Measurements from ENCODE around the gene TSSC4.

TSSC4 gene

GRCh38 chr11:2437516-2437915, 37.0 kb downstream of the TSSC4 start:
- Histone ChIP-seq H3K27me3 (ENCODE audit: insufficient read depth, low read length) (peaks cover 48% of the 10 kb centered on the region), H3K36me3 (ENCODE audit: insufficient read depth, low read length) (no peaks in the 10 kb centered on the region), H3K4me1 (ENCODE audit: control insufficient read depth, insufficient read depth, low read length, unreplicated experiment) (no peaks in the 10 kb centered on the region), H2AFZ (ENCODE audit: low read length, unreplicated experiment) (no peak overlapping the region), H3K79me2 (ENCODE audit: control insufficient read depth, insufficient read depth, low read length, unreplicated experiment) (no peaks in the 10 kb centered on the region), H3K4me3 (ENCODE audit: low read depth, low read length) (no peak overlapping the region), H3K27ac (ENCODE audit: low read depth, low read length) (no peak overlapping the region)

DNA sequence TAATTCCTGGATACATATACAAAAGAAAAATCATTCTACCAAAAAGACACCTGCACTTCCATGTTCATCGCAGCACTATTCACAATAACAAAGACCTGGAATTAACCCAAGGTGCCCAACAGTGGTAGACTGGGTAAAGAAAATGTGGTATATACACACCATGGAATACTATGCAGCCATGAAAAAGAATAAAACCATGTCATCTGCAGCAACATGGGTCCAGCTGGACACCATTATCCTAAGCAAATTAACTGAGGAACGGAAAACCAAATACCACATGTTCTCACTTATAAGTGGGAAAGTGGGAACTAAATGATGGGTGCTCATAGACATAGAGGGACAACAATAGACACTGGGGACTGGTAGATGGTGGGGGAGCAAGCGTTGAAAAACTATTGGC, 39.3 kb downstream of the TSSC4 start:
- Histone ChIP-seq H3K79me2 (ENCODE audit: control insufficient read depth, insufficient read depth, low read length, unreplicated experiment) (no peaks in the 10 kb centered on the region), H3K4me3 (ENCODE audit: low read depth, low read length) (no peak overlapping the region), H3K36me3 (ENCODE audit: insufficient read depth, low read length) (no peaks in the 10 kb centered on the region), H3K4me1 (ENCODE audit: control insufficient read depth, insufficient read depth, low read length, unreplicated experiment) (no peaks in the 10 kb centered on the region), H3K27ac (ENCODE audit: low read depth, low read length) (no peak overlapping the region), H2AFZ (ENCODE audit: low read length, unreplicated experiment) (no peak overlapping the region), H3K27me3 (ENCODE audit: insufficient read depth, low read length) (peaks cover 66% of the 10 kb centered on the region)

DNA sequence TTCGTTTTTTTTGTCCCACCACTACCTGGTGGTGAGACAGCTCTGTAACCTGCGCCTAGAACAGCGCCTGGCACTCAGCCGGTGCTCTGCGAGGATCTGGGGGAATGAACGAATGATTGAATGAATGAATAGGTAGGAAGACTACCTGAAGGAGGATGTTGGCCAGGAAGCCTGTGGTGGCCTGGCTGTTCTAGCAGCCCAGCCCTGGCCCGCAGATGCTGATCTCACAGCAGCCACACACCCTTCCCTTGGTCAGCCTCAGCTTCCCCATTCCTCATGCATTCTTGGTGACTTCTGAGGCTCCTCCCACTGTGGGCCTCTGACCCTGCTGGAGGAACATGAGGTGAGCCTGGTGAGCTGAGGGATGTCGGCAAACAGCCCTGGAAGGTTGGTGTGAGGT, 40.1 kb downstream of the TSSC4 start:
- peaks cover 70% of the 10 kb centered on the region for H3K27me3 ChIP-seq (ENCODE audit: insufficient read depth, low read length)
- no peaks in the 10 kb centered on the region for H3K4me1 ChIP-seq (ENCODE audit: control insufficient read depth, insufficient read depth, low read length, unreplicated experiment)
- H3K4me3 ChIP-seq (ENCODE audit: low read depth, low read length), result no peak overlapping the region
- H3K79me2 ChIP-seq (ENCODE audit: control insufficient read depth, insufficient read depth, low read length, unreplicated experiment), result no peaks in the 10 kb centered on the region
- H3K27ac ChIP-seq (ENCODE audit: low read depth, low read length), result no peak overlapping the region
- no peaks in the 10 kb centered on the region for H3K36me3 ChIP-seq (ENCODE audit: insufficient read depth, low read length)
- no peak overlapping the region for H2AFZ ChIP-seq (ENCODE audit: low read length, unreplicated experiment)

DNA sequence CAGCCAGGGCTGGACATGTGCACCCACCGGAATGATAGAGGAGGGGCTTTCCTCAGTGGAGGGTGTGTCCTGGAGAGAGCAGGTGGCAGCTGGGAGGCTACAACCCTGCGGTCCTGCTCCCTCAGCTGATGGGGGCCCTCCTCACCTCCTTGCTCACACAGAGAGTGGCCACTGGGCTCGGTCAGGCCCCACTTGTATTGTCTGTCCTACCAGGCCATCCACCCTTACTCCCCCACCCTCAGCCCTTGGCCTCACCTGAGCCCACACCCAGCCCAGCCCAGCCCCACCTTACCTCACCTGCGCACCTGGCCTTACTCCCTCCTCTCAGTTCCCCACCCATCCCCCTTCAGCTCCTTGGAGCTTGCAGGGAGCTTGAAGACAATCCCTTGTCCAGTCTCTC, 40.6 kb downstream of the TSSC4 start:
- Histone ChIP-seq H3K27ac (ENCODE audit: low read depth, low read length) (no peak overlapping the region), H3K4me3 (ENCODE audit: low read depth, low read length) (no peak overlapping the region), H3K27me3 (ENCODE audit: insufficient read depth, low read length) (peaks cover 70% of the 10 kb centered on the region), H2AFZ (ENCODE audit: low read length, unreplicated experiment) (no peak overlapping the region), H3K79me2 (ENCODE audit: control insufficient read depth, insufficient read depth, low read length, unreplicated experiment) (no peaks in the 10 kb centered on the region), H3K4me1 (ENCODE audit: control insufficient read depth, insufficient read depth, low read length, unreplicated experiment) (no peaks in the 10 kb centered on the region), H3K36me3 (ENCODE audit: insufficient read depth, low read length) (no peaks in the 10 kb centered on the region)

GRCh38 chr11:2442589-2442988, 42.0 kb downstream of the TSSC4 start:
- H3K27me3 ChIP-seq (ENCODE audit: insufficient read depth, low read length), result peaks cover 75% of the 10 kb centered on the region
- no peaks in the 10 kb centered on the region for H3K4me1 ChIP-seq (ENCODE audit: control insufficient read depth, insufficient read depth, low read length, unreplicated experiment)

GRCh38 chr11:2443406-2443805, 42.9 kb downstream of the TSSC4 start:
- Histone ChIP-seq H3K4me1 (ENCODE audit: control insufficient read depth, insufficient read depth, low read length, unreplicated experiment) (no peaks in the 10 kb centered on the region), H3K79me2 (ENCODE audit: control insufficient read depth, insufficient read depth, low read length, unreplicated experiment) (no peaks in the 10 kb centered on the region), H3K4me3 (ENCODE audit: low read depth, low read length) (no peak overlapping the region), H3K36me3 (ENCODE audit: insufficient read depth, low read length) (no peaks in the 10 kb centered on the region), H3K27ac (ENCODE audit: low read depth, low read length) (no peak overlapping the region), H3K27me3 (ENCODE audit: insufficient read depth, low read length) (peaks cover 75% of the 10 kb centered on the region), H2AFZ (ENCODE audit: low read length, unreplicated experiment) (no peak overlapping the region)

More at GRCh38 chr11:2442589-2442988, 42.0 kb downstream of the TSSC4 start:
- Histone ChIP-seq H2AFZ (ENCODE audit: low read length, unreplicated experiment) (no peak overlapping the region), H3K4me3 (ENCODE audit: low read depth, low read length) (no peak overlapping the region), H3K27ac (ENCODE audit: low read depth, low read length) (no peak overlapping the region), H3K79me2 (ENCODE audit: control insufficient read depth, insufficient read depth, low read length, unreplicated experiment) (no peaks in the 10 kb centered on the region), H3K36me3 (ENCODE audit: insufficient read depth, low read length) (no peaks in the 10 kb centered on the region)

DNA sequence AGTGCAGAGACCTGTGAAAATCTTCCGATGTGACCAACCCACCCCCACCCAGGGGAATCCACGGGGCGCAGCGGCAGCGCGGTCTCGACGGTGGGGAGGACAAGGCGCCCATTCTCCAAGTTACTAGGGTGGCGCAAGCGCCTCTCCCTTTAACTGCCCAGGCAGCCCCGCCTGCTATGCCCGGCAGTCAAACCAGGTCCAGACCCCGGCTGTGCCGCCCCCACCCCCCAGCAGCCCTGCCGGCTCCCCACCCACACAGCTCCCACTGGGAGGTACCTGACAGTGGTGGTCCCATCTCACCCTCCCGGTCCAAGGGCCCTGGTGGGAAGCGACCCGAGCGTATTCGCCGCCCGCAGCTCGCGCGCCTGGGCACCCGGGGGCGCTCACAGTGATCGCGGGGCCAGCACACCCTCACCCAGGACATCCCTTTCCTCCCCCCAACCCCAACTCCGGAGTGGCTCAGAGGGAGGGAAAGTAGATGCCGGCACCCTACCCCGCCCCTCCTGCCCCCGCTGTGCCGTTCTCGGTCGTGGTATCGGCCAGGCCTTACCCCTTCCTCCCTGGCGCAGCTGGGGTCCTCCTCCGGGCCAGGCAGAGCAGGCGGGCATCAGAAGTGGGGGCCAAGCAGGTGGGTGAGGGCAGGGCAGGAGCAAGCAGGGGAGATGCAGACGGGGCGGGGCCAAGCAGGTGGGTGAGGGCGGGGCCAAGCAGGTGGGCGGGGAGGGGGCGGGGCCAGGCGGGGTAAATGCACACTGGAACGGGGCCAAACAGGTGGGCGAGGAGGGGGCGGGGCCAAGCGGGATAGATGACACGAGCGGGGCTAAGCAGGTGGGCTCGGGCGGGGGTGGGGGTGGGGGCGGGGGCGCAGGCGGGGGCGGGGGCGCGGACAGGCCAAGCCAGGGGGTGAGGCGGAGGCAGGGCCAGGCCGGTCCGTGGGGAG, 43.6 kb downstream of the TSSC4 start, which contains the start of gene TRPM5:
Gene TRPM5, minus strand, starts transcription at position 634 of the 940 bp plus-strand sequence. CDS start 21,478 bp downstream, outside the sequence.
- H3K27me3 ChIP-seq (ENCODE audit: insufficient read depth, low read length), result peaks cover 74% of the 10 kb centered on the region
- H3K36me3 ChIP-seq (ENCODE audit: insufficient read depth, low read length), result no peaks in the 10 kb centered on the region
- H2AFZ ChIP-seq (ENCODE audit: low read length, unreplicated experiment), result no peak within 1 kb of the TSS
- no peaks in the 10 kb centered on the region for H3K79me2 ChIP-seq (ENCODE audit: control insufficient read depth, insufficient read depth, low read length, unreplicated experiment)
- H3K4me1 ChIP-seq (ENCODE audit: control insufficient read depth, insufficient read depth, low read length, unreplicated experiment), result no peaks in the 10 kb centered on the region
- H3K27ac ChIP-seq (ENCODE audit: low read depth, low read length), result no peak within 1 kb of the TSS
- H3K4me3 ChIP-seq (ENCODE audit: low read depth, low read length), result no peak within 1 kb of the TSS

DNA sequence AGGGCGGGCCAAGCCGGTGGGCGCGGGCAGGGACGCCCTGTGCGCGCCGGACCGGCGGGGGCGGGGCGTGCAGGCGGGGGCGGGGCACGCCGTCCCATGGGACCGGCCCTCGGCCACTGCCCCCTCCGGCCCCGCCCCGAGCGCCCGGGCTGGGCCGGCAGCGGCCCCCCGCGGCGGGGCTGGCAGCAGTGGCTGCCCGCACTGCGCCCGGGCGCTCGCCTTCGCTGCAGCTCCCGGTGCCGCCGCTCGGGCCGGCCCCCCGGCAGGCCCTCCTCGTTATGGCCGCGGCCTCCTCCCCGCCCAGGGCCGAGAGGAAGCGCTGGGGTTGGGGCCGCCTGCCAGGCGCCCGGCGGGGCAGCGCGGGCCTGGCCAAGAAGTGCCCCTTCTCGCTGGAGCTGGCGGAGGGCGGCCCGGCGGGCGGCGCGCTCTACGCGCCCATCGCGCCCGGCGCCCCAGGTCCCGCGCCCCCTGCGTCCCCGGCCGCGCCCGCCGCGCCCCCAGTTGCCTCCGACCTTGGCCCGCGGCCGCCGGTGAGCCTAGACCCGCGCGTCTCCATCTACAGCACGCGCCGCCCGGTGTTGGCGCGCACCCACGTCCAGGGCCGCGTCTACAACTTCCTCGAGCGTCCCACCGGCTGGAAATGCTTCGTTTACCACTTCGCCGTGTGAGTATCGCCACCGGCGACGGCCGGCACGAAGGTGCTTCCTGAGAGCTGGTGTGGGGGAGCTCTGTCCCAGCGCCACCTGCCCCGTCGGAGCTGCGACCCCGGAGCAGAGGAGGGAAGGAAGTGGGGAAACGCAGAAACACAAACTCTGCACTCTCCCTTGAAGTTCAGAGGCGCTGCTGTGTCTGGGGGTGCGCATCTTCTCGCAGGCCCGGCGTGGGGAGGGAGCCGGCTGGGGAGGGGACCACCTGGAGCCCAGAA, 44.5 kb downstream of the TSSC4 start, which contains the start of gene KCNQ1:
Gene KCNQ1, plus strand, starts transcription at position 188 of the 925 bp plus-strand sequence. Its CDS starts 91 bp downstream, at position 279.
- Histone ChIP-seq H3K79me2 (ENCODE audit: control insufficient read depth, insufficient read depth, low read length, unreplicated experiment) (no peaks in the 10 kb centered on the region), H3K27ac (ENCODE audit: low read depth, low read length) (no peak within 1 kb of the TSS), H3K27me3 (ENCODE audit: insufficient read depth, low read length) (peaks cover 75% of the 10 kb centered on the region), H3K4me3 (ENCODE audit: low read depth, low read length) (no peak within 1 kb of the TSS), H3K4me1 (ENCODE audit: control insufficient read depth, insufficient read depth, low read length, unreplicated experiment) (no peaks in the 10 kb centered on the region), H3K36me3 (ENCODE audit: insufficient read depth, low read length) (no peaks in the 10 kb centered on the region), H2AFZ (ENCODE audit: low read length, unreplicated experiment) (no peak within 1 kb of the TSS)

GRCh38 chr11:2445746-2446551, 45.4 kb downstream of the TSSC4 start:
- no peak overlapping the region for H2AFZ ChIP-seq (ENCODE audit: low read length, unreplicated experiment)

More at GRCh38 chr11:2445746-2446551, 45.4 kb downstream of the TSSC4 start:
- Histone ChIP-seq H3K27me3 (ENCODE audit: insufficient read depth, low read length) (peaks cover 80% of the 10 kb centered on the region), H3K4me1 (ENCODE audit: control insufficient read depth, insufficient read depth, low read length, unreplicated experiment) (no peaks in the 10 kb centered on the region), H3K79me2 (ENCODE audit: control insufficient read depth, insufficient read depth, low read length, unreplicated experiment) (no peaks in the 10 kb centered on the region), H3K27ac (ENCODE audit: low read depth, low read length) (no peak overlapping the region), H3K4me3 (ENCODE audit: low read depth, low read length) (no peak overlapping the region), H3K36me3 (ENCODE audit: insufficient read depth, low read length) (no peaks in the 10 kb centered on the region)

All from ACC112 (cell line).